DMS79 treated with DMSO at 0.1 percent for 48 hours (cell line): ENCODE measurements around the gene ACAP3.

Source experiments
- DNase-seq: peaks from one replicate; lab custom pipeline; 2025; lab: John Stamatoyannopoulos, UW

Gene ACAP3

DNA sequence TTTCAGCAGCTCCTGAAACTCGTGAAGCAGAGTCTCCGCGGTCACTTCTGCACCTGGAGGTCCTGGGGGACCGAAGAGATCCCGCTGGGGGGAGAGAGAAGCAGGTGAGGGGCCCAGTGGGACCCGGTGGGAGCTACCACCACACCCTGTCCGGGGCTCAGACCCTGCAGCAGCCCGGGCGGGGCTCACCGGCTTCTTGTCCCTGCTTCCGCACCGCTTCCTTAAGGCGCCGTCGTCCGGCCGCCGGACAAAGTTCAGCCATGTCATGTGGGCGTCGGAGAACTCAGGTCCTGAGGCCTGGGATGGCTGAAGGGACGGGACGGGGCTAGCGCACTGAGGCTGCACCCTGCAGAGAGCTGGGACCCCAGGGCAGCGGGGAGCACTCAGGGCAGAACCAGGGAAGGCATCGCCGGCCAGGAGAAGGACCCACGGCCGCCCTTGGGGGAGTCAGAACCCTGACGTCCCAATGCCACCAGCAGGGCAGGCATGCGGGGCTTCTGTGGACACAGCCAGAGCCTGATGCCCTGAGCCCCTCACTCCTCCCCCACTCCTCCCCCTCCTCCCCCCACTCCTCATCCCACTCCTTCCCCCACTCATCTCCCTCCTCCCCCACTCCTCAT, 63.4 kb downstream of the ACAP3 start:
- no peak for DNase-seq

DNA sequence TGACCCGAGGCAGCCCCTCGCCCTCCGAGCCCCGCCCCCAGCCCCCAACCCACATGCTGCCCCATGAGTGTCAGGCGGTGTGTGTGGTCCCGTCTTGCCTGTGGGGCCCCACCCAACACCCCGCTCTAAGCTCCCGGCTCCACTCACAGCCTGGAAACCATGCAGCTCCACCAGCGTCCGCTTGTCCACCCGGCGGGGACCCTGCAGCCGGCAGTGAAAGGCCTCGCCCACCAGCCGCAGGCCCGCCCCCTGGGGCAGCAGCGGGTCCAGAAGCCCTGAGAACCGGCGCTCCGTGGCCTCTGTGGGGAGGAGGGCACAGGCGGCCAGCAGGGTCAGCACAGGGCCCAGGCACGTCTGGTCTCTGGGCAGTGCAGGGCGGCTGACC, 63.9 kb downstream of the ACAP3 start:
- DNase-seq = no peak

DNA sequence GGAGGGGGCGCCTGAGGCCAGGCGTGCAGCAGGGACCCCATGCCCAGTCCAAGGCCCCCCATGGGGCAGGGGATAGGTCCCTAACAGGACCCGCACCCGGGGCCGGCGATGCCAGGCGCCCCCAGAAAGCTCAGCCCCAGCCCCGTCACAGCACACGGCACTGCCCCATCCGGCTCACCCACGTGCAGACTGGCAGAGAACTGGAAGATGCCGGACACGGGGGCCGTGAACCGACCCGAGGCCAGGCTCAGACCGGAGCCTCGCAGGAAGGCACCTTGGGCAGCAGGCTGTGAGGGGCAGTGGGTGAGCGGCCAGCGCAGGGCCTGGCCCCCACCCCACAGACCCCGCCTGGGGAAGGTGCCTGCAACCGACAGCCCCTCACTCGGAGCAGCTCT, 64.5 kb downstream of the ACAP3 start:
- DNase-seq = no peak

DNA sequence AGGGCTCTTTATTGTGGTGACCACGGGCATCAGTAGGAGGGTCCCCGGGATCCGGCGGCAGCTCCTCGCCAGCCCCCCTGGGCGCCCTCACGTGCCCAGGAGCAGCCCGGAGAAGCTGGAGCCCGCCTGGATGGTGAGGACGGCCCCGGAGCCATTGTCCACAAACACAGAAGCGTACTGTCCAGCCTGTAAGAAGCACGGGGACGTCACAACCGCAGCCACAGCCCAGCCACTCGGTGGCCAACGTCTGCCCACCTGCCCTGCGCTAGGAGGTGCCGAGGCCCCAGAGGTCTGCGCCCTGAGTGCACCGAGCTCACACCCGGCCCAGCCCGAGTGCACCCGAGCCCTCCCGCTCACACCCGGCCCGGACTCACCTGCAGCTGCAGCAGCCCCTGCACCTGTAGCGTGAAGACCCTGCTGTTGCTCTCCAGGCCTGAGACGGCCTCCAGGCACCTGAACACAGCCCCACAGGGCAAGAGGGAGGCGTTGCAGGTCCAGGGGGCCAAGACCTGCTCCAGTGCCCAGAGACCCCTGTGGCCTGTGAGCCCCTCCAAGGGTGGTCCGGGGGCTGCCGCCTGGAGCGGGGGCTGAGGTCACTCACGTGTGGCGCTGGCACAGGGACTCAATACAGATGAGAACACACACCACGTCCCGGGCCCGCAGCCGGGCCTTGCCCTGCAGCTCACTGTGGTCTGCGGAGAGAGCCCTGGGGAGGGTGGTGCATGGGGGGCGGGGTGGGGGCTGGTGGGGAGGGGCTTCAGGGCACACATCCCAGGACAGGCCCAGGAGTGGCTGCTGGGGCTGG, 65.1 kb downstream of the ACAP3 start:
- DNase-seq = no peak
